Caco-2 (cell line): Measurements from ENCODE around the gene PDS5B. TPM values are rescaled to one million over a fixed set of nuclear protein-coding genes. Genes with fewer than 3 reads are reported as not detected.

Experiments used
- BruUV-seq: library from RNA; stranded (reverse); fragments of 400-500 nt; replicated peaks from 2 replicates; lab custom pipeline; 2021; lab: Mats Ljungman, UMichigan
- CTCF ChIA-PET: fragments of 300-600 bp; sonication (Branson Sonifier 250); formaldehyde crosslinking; loops from one replicate; lab custom pipeline; 2022; ENCODE audit warnings: antibody characterized with exemption; lab: Charles Lee
- POLR2A ChIA-PET: fragments of 300-600 bp; sonication (Branson Sonifier 250); formaldehyde crosslinking; loops from one replicate; lab custom pipeline; 2022; ENCODE audit warnings: antibody characterized with exemption; lab: Charles Lee
- DNase-seq, 2 experiments: peaks; one replicate each; pipeline versions ENCODE4 v3.0.0 to v3.0.0-alpha.2; 2020 to 2022
- H3K27me3 ChIP-seq: replicated peaks from 2 replicates; pipeline ENCODE4 v1.6.0; 2011; ENCODE audit warnings: low read length; ENCODE audit not compliant: control insufficient read depth, insufficient read depth
- H3K36me3 ChIP-seq: 2 replicates; pipeline ENCODE4 v1.5.1; 2011; ENCODE audit warnings: low read length; ENCODE audit not compliant: control insufficient read depth, insufficient read depth
- H3K4me1 ChIP-seq: fragments of 250-450 bp; sonication (Bioruptor Pico); 2 replicates; pipeline ENCODE4 v1.5.1; 2020; ENCODE audit warnings: mild to moderate bottlenecking
- H3K4me3 ChIP-seq: 2 replicates; pipeline ENCODE4 v1.5.1; 2011; ENCODE audit warnings: low read depth, mild to moderate bottlenecking, control low read depth, low read length
- H3K9me3 ChIP-seq: fragments of 250-450 bp; sonication (Bioruptor Pico); 2 replicates; pipeline ENCODE4 v1.5.1; 2020; ENCODE audit warnings: mild to moderate bottlenecking, moderate library complexity
- H3K27ac Mint-ChIP-seq: one replicate; pipeline ENCODE4 v1.8.0; 2022; ENCODE audit warnings: mixed read lengths; ENCODE audit not compliant: unreplicated experiment
- H3K27me3 Mint-ChIP-seq: one replicate; pipeline ENCODE4 v1.8.0; 2022; ENCODE audit warnings: mixed read lengths; ENCODE audit not compliant: insufficient read depth, unreplicated experiment
- H3K36me3 Mint-ChIP-seq: one replicate; pipeline ENCODE4 v1.8.0; 2022; ENCODE audit warnings: mild to moderate bottlenecking, mixed read lengths; ENCODE audit not compliant: insufficient read depth, unreplicated experiment
- H3K4me1 Mint-ChIP-seq: one replicate; pipeline ENCODE4 v1.8.0; 2022; ENCODE audit warnings: low read depth, mixed read lengths; ENCODE audit not compliant: unreplicated experiment
- H3K4me3 Mint-ChIP-seq: one replicate; pipeline ENCODE4 v1.8.0; 2022; ENCODE audit warnings: mild to moderate bottlenecking, moderate library complexity, mixed read lengths; ENCODE audit not compliant: unreplicated experiment
- H3K9me3 Mint-ChIP-seq: one replicate; pipeline ENCODE4 v1.8.0; 2022; ENCODE audit warnings: mixed read lengths; ENCODE audit not compliant: unreplicated experiment
- CTCF ChIP-seq, 2 experiments: fragments of 200-600 bp in 1 of 2; IDR thresholded peaks; 1 replicate in 1 of 2; 2 replicates in 1 of 2; pipeline versions ENCODE4 v1.5.1 to v1.8.0; 2011 to 2022; ENCODE audit warnings: antibody characterized with exemption in 1 of 2, control low read depth in 1 of 2, inconsistent platforms in 1 of 2, low read depth in 1 of 2, low read length in 1 of 2, mild to moderate bottlenecking in 1 of 2, moderate library complexity in 1 of 2; ENCODE audit not compliant: insufficient read depth in 1 of 2, severe bottlenecking in 1 of 2, unreplicated experiment in 1 of 2
- intact Hi-C: fragments of 100-400 bp; cut with micrococcal nuclease; formaldehyde crosslinking; loops from one replicate; pipeline ENCODE4 v1.10.0; 2022; ENCODE audit not compliant: unreplicated experiment
- total RNA-seq: library from RNA; stranded (reverse); gene quantifications from 2 replicates; pipeline ENCODE4 v1.2.3, GENCODE V29; 2022

Gene PDS5B
- total RNA-seq, 1 experiment from 2014 or later, result 54.9 TPM

GRCh38 chr13:32804673-32805230 lies 218.5 kb downstream of the PDS5B start:
- CTCF ChIA-PET, result no interaction called here
- H3K36me3 Mint-ChIP-seq, result no peaks in the 10 kb centered on the region
- no peak overlapping the region for H3K4me3 ChIP-seq
- intact Hi-C loops, result no loop called here
- no peaks in the 10 kb centered on the region for H3K9me3 Mint-ChIP-seq
- peaks cover 4% of the 10 kb centered on the region for H3K27me3 Mint-ChIP-seq
- H3K4me1 Mint-ChIP-seq, result no peaks in the 10 kb centered on the region
- H3K27me3 ChIP-seq, result no peaks in the 10 kb centered on the region
- BruUV-seq, result no TSS peak
- POLR2A ChIA-PET, result no interaction called here
- TF ChIP-seq CTCF (IDR thresholded peaks at IDR 0.05; ENCODE audit: insufficient read depth in 1 of 2, low read depth in 1 of 2, low read length in 1 of 2, severe bottlenecking in 1 of 2, unreplicated experiment in 1 of 2), result no peak
- H3K4me3 Mint-ChIP-seq, result no peak overlapping the region
- no peaks in the 10 kb centered on the region for H3K36me3 ChIP-seq
- no peak overlapping the region for H3K27ac Mint-ChIP-seq
- DNase-seq, result no peak
- H3K4me1 ChIP-seq, result no peaks in the 10 kb centered on the region
- 0 out of 2 replicates have a peak, but pooled peaks cover 3% of the 10 kb centered on the region for H3K9me3 ChIP-seq

- Histone ChIP-seq H3K4me1 (no peaks in the 10 kb centered on the region), H3K36me3 (no peaks in the 10 kb centered on the region), H3K9me3 (peaks cover 3% of the 10 kb centered on the region; the same call in 1 of the 2 replicates), H3K27me3 (no peaks in the 10 kb centered on the region), H3K4me3 (no peak overlapping the region)
- H3K4me3 Mint-ChIP-seq, result no peak overlapping the region
- no peak for TF ChIP-seq CTCF (IDR thresholded peaks at IDR 0.05; ENCODE audit: insufficient read depth in 1 of 2, low read depth in 1 of 2, low read length in 1 of 2, severe bottlenecking in 1 of 2, unreplicated experiment in 1 of 2)
- H3K27ac Mint-ChIP-seq, result no peak overlapping the region
- peaks cover 20% of the 10 kb centered on the region for H3K9me3 Mint-ChIP-seq
- ChIA-PET CTCF (no interaction called here), POLR2A (interaction anchor here (0.7 kb wide), 1 partner anchor 48 kb away, joined by 3 read pairs; no protein-coding TSS in a partner anchor)
- H3K36me3 Mint-ChIP-seq, result no peaks in the 10 kb centered on the region
- no peaks in the 10 kb centered on the region for H3K27me3 Mint-ChIP-seq
- no peak for DNase-seq
- peaks cover 8% of the 10 kb centered on the region for H3K4me1 Mint-ChIP-seq
- intact Hi-C loops, result no loop called here
- no TSS peak for BruUV-seq
Observed at GRCh38 chr13:32811297-32811800, 225.1 kb downstream of the PDS5B start.

- BruUV-seq, result no TSS peak
- Mint-ChIP-seq H3K4me1 (peaks cover 16% of the 10 kb centered on the region), H3K27me3 (no peaks in the 10 kb centered on the region), H3K4me3 (no peak overlapping the region), H3K9me3 (peaks cover 5% of the 10 kb centered on the region), H3K36me3 (no peaks in the 10 kb centered on the region), H3K27ac (no peak overlapping the region)
- no peaks in the 10 kb centered on the region for H3K27me3 ChIP-seq
- intact Hi-C loops, result no loop called here
- TF ChIP-seq CTCF (IDR thresholded peaks at IDR 0.05; ENCODE audit: insufficient read depth in 1 of 2, low read depth in 1 of 2, low read length in 1 of 2, severe bottlenecking in 1 of 2, unreplicated experiment in 1 of 2), result no peak
- H3K9me3 ChIP-seq, result 0 out of 2 replicates have a peak, but pooled peaks cover 2% of the 10 kb centered on the region
- no peaks in the 10 kb centered on the region for H3K36me3 ChIP-seq
- H3K4me1 ChIP-seq, result peaks cover 24% of the 10 kb centered on the region
- DNase-seq, result no peak
- CTCF ChIA-PET, result no interaction called here
- POLR2A ChIA-PET, result no interaction called here
- no peak overlapping the region for H3K4me3 ChIP-seq
Observed at GRCh38 chr13:32821149-32821688, 235.0 kb downstream of the PDS5B start.
